Omental fat pad (tissue), 4 donors: ENCODE data around the gene ZNF569. TPM values are rescaled to one million over a fixed set of nuclear protein-coding genes. Genes with fewer than 3 reads are reported as not detected.
"Not testable (repeated sequence)": the region's sequence is repeated elsewhere in the genome, so short reads cannot be mapped to it uniquely, and the experiment has no call there.

Source experiments
- ATAC-seq: fragments of 150-250 bp; one replicate; pipeline ENCODE4 v1.9.1; 2016; ENCODE audit warnings: mild to moderate bottlenecking, moderate library complexity; ENCODE audit not compliant: low FRiP score
- DNase-seq: peaks from one replicate; pipeline ENCODE4 v3.0.0-alpha.2; 2019; ENCODE audit warnings: low spot score
- total RNA-seq, 4 donors: library from RNA; depleted of rRNA; stranded (reverse); fragments of >200 nt; gene quantifications; one replicate each; pipeline ENCODE4 v1.1.0, GENCODE V29; 2016
- TF ChIP-seq, protein P1 (sequence below), 3 donors: fragments of 450-650 bp; IDR thresholded peaks; one replicate each; pipeline ENCODE4 v1.5.1; 2016 to 2017; ENCODE audit warnings: antibody characterized with exemption in 3 of 3, mild to moderate bottlenecking in 3 of 3, moderate library complexity in 2 of 3

Gene ZNF569
- total RNA-seq, 4 donors from 2014 or later, result 3.1 to 8.0 (median 4.6) TPM

DNA sequence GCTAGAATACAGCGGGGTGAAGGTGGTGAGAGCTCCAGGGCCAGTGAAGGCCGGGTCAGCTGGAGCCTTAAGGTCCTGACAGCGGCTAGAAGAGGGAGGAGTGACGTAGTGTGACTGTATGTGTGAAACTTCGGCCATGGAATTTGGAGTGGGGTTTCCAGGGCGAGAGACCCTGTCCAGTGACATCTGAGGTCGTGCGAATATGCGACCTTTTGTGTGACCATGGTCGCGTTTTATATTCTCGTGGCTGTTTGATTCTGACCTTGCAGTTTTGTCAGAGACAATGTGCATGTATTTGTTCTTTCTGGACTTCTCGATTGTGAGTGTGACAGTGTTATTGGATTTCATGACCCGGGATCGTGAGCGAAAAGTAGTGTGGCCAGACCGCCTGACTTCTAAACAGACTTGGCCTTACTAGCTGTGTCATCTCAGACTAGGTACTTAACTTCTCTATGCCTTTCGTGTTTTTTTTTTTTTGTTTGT, 405 bp upstream of the ZNF569 start:
- DNase-seq, result peak; percentile 23
- ATAC-seq, result no peak
- TF ChIP-seq, protein P1, sequence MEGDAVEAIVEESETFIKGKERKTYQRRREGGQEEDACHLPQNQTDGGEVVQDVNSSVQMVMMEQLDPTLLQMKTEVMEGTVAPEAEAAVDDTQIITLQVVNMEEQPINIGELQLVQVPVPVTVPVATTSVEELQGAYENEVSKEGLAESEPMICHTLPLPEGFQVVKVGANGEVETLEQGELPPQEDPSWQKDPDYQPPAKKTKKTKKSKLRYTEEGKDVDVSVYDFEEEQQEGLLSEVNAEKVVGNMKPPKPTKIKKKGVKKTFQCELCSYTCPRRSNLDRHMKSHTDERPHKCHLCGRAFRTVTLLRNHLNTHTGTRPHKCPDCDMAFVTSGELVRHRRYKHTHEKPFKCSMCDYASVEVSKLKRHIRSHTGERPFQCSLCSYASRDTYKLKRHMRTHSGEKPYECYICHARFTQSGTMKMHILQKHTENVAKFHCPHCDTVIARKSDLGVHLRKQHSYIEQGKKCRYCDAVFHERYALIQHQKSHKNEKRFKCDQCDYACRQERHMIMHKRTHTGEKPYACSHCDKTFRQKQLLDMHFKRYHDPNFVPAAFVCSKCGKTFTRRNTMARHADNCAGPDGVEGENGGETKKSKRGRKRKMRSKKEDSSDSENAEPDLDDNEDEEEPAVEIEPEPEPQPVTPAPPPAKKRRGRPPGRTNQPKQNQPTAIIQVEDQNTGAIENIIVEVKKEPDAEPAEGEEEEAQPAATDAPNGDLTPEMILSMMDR (IDR thresholded peaks at IDR 0.05), result no peak

DNA sequence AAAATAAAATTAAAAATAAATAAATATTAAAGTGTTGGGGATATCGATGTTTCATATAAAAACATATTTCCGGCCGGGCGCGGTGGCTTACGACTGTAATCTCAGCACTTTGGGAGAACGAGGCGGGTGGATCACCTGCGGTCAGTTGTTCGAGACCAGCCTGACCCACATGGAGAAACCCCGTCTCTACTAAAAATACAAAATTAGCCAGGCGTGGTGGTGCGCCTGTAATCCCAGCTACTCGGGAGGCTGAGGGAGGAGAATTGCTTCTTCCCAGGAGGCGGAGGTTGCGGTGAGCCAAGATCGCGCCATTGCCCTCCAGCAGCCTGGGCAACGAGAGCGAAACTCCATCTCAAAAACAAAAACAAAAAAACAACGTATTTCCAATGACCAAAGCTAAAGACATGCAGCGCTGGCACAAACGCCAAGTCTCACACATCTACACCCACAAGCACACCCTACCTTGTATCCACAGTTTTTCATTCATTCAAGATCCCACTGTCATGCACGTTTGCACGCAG, 907 bp downstream of the ZNF569 start:
- TF ChIP-seq, protein P1 (IDR thresholded peaks at IDR 0.05), result no peak
- no peak for DNase-seq
- ATAC-seq, result no peak

DNA sequence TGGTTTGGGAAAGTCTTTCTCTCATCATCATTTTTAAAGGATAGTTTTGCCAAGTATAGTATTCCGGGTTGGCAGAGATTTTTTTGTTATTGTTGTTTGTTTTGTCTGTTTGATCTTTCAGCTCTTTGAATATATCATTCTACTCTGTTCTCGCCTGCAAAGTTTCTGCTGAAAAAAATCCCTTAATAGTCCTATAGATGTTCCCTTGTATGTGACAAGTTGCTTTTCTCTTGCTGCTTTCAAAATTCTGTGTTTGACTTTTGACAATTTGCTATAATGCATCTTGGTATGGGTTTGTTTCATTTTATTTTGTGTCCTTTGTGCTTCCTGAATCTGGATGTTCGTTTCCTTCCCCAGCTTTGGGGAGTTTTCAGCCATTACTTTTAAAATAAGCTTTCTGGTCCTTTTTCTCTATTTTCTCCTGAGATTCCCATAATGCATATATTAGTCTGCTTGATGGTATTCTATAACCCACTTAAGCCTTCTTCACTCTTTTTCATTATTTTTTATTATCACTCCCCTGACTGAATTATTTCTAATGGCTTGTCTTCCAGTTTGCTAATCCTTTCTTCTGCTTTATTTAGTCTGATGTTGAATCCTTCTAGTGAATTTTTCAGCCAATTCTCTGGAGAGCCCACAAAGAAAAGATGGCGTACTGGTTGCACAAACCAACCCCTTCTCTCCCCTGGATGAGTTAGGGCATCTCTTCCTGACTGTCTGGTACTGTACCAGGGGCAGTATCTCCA, 14.6 kb downstream of the ZNF569 start:
- TF ChIP-seq, protein P1 (IDR thresholded peaks at IDR 0.05), result no peak
- ATAC-seq (no peak), DNase-seq (no peak)

DNA sequence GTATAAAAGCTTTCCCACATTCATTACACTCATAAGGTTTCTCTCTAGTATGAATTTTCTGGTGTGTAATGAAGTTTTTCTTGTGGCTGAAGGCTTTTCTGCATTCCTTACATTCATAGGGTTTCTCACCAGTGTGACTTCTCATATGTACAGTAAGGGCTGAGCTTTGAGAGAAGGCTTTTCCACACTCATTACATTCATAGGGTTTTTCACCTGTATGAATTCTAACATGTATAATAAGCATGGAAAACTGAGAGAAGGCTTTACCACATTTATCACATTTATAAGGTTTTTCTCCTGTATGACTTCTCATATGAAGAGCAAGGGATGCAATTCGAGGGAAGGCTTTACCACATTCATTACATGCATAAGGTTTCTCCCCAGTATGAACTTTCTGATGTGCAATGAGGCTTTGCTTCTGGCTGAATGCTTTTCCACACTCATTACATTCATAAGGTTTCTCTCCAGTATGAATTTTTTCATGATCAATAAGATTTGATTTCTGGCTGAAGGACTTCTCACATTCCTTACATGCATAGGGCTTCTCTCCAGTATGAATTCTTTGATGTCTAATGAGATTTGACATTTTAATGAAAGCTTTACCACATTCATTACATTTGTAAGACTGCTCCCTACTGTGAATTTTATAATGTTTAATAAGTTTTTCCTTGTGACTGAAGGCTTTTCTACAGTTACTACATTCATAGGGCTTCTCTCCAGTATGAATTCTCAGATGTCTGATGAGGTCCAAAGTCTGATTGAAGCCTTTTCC, 53.7 kb downstream of the ZNF569 start:
- DNase-seq, result no peak
- TF ChIP-seq, protein P1 (IDR thresholded peaks at IDR 0.05), result no peak
- ATAC-seq, result no peak

DNA sequence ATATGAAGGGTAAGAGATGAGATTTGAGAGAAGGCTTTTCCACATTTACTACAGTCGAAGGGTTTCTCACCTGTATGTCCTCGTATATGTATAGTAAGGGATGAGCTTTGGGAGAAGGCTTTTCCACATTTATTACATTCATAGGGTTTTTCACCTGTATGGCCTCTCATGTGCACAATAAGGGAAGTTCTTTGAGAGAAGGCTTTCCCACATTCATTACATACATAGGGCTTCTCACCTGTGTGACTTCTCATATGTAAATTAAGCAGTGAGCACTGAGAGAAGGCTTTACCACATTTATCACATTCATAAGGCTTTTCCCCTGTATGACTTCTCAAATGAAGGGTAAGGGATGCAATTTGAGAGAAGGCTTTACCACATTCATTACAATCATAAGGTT, 54.5 kb downstream of the ZNF569 start:
- no peak for ATAC-seq

DNA sequence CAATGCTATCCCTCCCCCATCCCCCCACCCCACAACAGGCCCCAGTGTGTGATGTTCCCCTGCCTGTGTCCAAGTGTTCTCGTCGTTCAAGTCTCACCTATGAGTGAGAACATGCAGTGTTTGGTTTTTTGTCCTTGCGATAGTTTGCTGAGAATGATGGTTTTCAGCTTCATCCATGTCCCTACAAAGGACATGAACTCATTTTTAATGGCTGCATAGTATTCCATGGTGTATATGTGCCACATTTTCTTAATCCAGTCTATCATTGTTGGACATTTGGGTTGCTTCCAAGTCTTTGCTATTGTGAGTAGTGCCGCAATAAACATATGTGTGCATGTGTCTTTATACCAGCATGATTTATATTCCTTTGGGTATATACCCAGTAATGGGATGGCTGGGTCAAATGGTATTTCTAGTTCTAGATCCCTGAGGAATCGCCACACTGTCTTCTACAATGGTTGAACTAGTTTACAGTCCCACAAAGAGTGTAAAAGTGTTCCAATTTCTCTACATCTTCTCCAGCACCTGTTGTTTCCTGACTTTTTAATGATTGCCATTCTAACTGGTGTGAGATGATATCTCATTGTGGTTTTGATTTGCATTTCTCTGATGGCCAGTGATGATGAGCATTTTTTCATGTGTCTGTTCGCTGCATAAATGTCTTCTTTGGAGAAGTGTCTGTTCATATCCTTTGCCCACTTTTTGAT, 61.0 kb downstream of the ZNF569 start:
- ATAC-seq, DNase-seq: not testable (repeated sequence)

More for the DNA sequence above, 54.5 kb downstream of the ZNF569 start:
- no peak for DNase-seq
- TF ChIP-seq, protein P1 (IDR thresholded peaks at IDR 0.05), result no peak

DNA sequence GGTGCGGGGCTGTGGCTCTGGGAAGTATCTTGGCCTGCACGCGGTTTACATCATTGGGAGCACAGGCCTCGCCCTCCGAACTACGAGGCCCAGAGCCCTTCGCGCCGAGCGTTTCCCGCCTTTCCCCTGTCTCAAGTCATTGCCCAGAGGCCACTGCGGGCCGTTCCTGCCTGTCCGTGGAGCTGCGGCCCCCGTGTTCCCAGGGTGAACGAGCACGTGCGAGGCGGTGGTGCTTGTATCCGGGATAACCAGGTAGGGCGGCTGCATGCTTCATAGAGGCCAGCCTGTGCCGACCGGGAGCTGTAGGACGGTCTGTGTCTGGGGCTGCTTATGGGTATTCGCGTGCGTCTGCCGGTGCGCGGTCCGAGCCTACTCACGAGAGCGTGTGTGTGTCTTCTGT, 63.8 kb downstream of the ZNF569 start:
- ATAC-seq (no peak), DNase-seq (no peak)
- TF ChIP-seq, protein P1 (IDR thresholded peaks at IDR 0.05), result no peak
